DMS153 (cell line): ENCODE measurements around the gene CYREN.
"Not testable (repeated sequence)": the region's sequence is repeated elsewhere in the genome, so short reads cannot be mapped to it uniquely, and the experiment has no call there.

ENCODE experiments used
- DNase-seq: peaks from one replicate; lab custom pipeline; 2025; lab: John Stamatoyannopoulos, UW

CYREN gene

DNA sequence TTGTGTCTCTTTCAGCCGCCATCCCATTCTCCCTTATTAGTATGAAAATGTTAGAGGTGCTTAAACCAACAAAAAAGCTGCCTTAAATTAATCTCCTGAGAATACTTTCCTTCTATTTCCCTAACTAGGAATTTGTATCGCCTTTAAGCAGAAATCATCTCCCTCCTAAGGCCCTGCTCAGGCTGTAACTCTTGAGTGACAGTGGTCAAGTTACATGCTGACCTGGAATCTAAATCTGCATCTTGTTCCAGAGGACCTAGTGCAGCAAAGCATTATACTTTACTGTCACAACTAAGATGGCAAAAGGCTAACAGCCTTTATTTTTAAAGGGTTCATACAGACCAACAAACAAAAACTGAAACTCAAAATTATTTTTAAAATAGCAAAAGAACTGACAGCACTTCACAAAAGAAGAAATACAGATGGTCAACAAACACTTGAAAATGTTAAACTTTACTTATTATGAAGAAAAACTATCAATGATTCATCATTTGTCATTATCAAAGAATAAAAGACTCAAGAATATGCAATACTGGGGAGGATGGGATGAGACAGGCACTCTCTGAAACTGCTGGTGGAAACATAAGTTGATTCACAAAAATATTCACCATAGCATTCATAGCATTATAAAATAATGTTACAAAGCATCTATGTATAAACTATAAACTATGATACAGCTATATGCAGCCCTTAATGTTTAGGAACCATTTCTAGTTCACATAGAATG lies 11.0 kb downstream of the CYREN start:
- no peak for DNase-seq

DNA sequence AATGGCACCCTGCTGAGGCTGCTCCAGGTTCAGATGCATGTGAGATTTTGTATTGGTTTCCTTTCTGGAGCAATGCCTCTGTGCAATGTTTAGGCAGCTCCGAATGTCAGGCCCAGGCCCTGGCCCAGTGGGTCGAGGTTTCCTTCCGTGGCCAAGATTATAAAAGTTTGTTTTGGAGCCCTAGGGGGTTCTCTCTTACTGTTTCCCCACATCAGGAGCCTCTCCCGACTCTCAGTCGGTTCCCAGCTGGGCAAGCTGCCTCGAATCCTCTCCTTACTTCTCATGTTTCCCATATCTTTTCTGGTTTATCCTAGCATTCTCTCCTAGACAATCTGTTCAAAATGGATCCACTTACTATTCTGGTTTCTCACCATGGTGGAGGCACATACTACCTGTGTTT lies 11.6 kb downstream of the CYREN start:
- DNase-seq = no peak

DNA sequence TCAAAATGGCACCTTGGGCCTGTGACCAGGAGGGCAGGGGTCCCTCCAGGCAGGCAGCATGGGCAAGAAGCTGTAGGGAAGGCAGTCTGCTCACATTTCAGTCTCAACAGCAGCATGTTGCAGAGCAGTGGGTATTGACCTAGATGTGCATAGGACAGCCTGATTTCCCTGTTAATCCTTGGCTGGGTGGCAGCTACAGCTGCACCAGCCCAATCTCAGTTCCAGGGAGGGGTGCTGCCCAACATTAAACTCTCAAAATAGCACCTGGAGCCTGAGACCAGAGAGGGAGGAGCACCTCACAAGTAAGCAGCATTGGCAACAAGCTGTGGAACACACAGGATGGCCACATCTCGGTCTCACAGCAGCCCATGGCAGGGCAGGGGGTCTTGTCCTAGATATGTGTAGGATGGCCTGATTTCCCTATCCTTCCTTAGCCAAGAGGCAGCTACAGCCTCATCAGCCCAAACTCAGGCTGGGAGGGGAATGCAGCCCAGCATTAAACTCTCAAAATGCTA lies 12.3 kb downstream of the CYREN start:
- DNase-seq = no peak

DNA sequence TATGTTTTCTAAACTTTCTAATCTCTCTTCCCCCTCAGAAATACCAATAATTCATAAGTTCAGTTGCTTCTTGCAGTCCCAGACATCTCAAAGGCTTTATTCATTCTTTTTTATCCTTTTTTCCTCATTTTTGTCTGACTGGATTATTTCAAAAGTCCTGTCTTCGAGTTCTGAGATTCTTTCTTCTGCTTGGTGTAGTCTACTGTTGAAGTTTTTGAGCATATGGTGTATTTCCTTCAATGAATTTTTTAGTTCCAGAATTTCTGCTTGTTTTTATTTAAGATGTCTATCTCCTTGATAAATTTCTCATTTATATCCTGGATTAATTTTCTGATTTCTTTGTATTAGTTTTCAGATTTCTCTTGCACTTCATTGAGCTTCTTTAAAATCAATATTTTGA lies 14.2 kb downstream of the CYREN start:
- DNase-seq = no peak

DNA sequence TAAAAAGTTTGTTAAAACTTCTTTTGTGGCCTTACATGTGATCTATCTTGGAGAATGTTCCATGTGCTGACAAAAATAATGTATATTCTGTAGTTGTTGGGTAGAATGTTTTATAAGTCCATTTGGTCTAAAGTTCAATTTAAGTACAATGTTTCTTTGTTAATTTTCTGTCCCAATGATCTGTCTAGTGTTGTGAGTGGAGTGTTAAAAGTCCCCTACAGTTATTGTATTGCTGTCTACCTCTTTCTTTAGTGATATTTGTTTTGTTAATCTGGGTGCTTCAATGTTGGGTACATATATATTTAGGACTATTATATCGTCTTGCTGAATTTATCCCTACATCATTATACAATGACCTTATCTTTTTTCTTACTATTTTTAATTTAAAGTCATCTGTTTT lies 15.8 kb downstream of the CYREN start:
- DNase-seq = no peak

DNA sequence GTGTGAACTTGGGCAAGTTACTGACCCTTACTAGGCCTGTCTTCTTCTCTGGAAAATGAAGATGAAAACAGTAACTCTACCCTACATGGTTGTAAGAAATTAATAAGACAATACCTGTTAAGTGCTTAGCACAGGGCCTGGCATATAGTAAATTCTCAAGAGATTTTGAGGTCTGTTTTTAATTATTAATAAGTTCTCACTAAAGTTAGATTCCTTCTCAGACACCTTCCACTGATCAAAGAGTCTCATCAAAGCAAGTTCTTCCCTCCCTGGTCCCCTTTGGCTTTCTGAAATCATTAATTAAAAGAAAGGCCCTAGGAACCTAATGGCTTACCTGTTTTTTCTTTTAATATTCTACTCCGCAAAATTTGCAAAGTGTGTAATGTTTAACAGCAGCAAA lies 18.1 kb downstream of the CYREN start:
- DNase-seq = no peak

DNA sequence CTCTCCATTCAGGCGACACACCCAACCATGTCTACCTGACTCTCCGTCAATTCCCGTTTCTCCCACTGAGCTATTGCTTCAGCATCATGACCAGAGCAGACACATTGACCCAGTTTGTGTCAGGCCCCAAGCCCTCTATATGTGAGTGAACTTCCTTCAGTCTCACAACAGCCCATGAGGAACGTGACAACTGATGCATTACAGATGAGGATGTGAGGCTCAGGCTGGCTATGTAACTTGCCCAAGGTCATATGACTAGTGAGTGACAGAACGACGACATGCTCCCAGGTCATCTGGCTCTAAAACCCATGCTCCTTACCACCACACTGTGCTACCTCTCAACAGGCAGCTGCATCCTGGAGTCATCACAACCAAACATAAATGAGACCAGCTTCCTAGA lies 19.0 kb downstream of the CYREN start:
- DNase-seq = no peak

DNA sequence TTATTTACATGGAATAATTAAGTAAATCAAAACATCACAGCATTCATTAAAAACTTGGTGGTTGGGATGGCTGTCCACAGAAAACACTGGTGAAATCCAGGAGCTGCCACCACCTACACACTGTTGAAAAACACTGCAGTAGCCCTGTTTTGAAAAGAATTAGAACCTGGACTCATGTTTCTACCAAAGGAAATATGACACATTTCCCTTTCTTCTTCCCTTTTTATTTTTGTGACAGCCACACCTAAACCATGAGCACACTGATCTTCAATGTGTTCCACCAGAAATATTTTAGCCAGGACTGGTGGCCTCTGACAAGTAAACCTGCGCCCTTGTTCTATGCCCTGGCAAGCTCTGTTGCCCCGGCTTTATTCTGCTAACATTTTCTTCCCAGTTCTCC lies 19.4 kb downstream of the CYREN start:
- DNase-seq = no peak

DNA sequence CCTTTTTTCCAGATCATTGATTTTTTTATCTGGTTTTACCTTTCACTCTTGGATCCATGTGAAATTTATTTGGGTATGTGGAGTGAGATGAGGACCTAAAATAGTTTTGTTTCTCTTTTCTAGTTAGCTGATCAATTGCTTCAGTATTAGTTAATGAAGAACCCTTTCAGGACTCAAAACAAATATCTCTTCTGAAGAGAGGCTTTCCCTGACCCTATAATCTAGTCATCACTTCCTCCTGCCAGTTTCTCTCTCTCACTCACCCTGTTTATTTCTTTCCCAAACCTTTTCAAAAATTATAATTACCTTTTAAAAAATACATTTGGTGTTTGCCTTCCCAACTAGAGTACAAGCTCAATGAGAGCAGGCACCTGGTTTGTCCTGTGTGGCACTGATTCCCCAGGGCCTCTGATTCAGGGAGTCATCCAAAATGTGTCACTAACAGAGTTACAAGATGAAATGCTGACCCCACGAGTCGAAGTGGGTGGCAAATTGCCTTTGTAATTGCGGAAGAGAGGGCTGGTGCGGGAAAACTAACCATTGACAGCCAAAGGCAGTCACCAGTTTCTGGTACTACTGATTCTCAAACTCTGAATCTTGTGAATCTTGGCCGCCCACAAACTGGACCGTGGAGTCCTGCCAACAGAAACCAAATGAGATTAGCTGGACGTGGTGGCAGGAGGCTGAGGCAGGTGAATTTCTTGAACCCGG lies 20.3 kb downstream of the CYREN start:
- no peak for DNase-seq

DNA sequence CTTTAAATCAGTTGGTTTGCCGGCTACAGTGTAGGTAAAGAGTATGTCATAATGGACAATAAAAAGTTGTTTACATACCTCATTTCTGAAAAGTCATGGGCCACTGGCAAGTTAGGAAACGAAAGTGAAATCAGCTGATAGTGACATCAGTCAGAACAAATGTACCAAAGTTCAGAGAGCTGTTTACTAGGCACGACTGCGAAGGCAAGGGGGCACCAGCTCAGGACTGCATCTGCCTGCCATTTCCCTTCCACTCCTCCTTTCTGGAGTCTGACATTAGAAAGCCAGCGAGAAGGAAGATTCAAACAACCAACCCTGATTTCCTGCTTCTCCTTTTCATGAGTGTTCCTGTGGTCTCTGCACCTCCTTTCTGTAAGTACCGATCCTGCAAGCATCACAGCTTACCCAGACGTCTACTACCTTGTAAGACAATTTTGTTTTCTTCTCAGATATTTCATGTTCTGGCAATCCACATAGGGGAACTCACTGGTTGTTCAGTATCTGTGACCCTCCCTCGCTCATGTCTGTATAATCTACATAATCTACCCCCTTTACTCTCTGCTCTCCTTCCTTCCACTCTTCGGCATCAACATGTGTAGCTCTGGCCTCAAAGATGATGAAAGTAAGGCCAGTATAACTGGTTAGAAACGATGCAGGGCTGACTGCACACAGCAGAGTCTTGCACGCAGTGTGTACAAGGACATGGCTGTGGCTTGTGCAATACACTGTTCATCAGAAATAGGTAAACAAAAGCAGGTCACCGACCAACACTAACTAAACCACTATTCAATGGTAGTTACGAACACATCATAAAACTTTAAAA lies 22.4 kb downstream of the CYREN start, which contains the start of gene TMEM140:
TSS of gene TMEM140 (plus strand) at position 174 of the 823 bp plus-strand sequence. CDS start 16,370 bp downstream, outside the sequence.
- no peak for DNase-seq

DNA sequence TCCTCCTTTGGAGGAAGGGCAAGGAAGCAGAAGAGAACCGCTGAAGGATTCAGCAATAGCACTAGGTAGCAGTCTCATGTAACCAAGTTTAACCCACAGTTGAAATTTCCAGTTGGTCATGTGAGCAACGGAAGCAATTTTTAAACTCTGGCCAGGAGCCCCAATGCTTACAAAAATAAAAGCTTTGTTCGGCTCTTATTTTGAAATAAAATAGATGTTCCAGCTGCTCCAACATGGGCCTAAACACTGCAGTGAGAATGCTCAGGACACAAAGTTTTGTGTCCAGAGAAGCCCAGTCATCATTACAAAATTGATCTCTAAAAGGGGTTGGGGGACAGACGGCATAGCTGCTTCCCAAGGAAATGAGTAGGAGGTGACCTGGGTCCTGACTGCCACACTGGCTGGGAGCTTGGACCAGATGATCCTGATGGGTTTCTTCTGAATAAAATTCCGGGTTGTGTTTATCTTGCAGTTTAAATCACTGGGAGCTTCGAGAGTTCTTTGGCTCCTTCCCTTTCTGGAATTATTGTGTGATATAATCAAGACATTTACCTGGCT lies 23.1 kb downstream of the CYREN start:
- no peak for DNase-seq

DNA sequence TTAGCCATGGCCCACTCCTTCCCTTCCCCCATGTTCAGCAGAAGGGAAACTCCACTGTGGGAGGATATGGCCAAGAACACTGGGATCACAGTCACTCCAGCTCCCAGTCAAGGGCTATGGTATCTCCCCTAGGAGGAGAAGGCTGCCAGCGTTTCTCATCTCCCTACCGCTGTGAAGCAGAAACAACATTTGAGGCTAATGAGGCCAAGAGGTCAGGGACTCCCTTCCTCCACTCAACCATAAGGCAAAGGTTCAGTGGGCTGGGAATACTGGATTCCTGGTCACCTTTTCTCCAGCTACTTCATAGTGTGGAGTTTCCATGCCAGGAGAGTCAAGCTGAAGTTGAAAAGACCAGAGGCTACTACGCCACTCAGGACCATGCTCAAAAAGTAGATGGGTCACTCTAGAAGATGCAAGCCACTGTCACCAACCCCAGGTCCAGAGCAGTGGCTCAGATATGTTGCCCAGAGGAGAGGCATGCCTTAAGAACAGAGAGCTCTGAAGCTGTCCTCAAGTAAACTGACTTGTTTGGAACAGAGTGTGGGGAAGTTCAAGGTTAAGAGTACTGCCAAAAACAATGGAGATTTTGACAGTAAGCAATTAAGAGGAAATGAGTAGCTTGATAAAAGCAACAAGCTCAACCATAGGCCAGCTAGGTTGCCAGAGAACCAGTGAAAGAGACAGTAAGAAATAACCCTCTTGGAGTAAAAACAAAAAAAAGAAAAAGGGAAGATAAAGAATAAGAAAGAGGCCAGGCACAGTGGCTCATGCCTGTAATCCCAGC lies 26.4 kb downstream of the CYREN start:
- DNase-seq = no peak

DNA sequence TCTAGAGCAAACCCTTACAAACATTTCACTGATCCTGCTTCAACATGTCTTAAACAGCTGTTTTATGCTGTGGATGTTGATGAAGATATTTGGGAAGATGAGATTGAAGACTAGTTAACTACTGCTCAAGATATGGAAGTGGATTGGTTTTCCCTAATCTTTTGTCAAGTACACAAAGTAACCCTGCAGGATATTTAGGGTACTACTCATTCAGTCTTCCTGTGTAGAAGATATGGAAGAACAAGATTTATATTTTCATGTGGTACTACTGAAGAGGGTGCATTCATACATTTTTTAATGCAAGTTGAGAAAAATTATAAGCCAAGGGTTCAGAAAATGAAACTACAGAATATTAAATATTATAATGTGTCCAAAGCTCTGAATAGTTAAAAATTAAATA lies 40.9 kb downstream of the CYREN start:
- DNase-seq = no peak

DNA sequence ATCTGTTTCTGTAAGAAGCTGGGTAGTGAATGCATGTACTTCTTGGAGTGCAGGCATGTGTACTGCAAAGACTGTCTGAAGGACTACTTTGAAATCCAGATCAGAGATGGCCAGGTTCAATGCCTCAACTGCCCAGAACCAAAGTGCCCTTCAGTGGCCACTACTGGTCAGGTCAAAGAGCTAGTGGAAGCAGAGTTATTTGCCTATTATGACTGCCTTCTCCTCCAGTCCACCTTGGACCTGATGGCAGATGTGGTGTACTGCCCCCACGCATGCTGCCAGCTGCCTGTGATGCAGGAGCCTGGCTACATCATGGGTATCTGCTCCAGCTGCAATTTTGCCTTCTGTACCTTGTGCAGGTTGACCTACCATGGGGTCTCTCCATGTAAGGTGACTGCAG lies 41.6 kb downstream of the CYREN start:
- DNase-seq = no peak

DNA sequence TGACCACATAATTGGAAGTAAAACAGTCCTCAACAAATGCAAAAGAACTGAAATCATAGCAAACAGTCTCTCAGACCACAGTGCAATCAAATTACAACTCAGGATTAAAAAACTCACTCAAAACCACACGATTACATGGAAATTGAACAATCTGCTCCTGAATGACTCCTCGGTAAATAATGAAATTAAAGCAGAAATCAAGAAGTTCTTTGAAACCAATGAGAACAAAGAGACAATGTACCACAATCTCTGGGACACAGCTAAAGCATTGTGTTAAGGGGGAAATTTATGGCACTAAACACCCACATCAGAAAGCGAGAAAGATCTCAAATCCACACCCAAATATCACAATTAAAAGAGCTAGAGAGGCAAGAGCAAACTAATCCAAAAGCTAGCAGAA lies 45.9 kb downstream of the CYREN start:
- not testable (repeated sequence) for DNase-seq

DNA sequence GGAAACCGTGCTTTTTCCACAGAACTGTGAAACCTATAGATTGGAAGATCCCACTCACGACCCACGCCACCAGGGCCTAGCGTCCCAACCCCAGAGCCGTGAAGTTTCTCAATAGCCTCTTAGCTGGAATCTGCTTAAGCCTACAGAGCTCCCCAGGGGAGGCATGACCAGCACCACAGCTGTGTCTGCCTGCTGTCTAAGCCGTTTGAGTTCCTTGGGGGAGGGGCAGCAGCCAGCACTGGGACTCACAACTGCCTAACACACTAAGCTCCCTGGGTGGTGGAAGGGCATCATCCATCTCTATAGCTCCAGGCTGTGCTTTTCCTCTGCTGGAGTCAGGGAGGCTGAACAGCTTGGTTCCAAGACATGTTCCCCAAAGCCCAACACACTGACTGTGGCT lies 48.6 kb downstream of the CYREN start:
- no peak for DNase-seq

DNA sequence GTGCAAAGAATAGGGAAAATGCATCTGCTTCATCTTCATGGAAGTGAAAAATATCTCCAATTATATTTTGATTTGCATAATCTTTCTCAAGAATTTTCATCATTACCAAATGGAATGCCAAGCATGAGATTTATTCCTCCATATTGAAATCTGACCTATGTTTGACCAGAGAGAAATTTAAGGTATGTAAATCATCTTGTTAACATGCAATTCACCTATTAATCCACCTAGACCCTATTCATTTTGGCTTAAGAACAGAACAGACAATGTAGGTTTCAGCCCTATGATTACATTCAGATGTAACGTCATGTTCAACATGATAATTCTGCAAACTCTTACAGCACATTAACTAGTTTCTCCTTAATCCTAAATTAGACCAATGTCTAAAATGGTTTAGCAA lies 53.4 kb downstream of the CYREN start:
- no peak for DNase-seq
